NCI-H524 (cell line): ENCODE results near the gene CDH4.

Source experiments
- DNase-seq, 2 experiments: peaks; one replicate each; lab custom pipeline; 2025; lab: John Stamatoyannopoulos, UW

CDH4 gene

DNA sequence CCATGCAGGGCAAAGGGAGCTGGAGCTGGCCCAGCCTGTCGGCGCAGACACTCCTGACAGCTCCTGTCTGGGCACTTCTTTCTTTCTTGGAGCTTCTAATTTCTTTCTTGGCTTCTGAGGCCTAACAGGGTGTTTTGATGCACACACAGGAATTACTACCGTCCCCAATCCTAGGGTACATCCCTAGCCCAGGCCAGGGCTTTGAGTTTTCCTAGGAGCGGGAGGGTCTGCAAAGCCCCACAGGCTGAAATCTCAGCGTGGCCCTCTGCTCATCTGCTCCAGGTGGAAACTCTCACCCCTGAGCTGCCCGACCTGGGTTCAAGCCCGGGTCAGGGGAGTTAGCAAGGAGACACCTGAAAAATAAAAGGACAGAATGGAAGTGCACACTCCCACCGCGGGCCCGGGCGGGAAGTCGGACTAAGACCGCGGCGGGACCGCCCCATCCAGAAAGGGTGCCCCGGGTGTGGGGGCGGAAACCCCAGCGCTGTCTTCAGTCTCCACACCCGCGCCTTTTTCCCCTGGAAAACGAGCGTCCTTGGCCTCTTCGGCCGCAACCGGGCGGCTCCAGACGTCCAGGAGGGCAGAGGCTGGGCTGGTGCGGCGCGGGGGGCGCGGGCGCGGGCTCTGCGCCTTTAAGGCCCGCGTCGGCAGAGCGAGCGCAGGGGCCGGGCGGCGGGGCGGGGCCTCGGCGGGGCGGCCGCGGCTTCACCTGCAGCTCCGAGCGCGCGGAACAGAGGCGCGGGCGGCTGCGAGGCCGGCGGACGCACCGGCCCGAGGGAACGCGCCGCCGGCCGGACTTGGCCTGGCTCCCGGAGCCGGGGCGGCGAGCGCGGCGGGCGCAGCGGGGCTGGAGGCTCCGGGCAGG is at the start of gene CDH4:
Gene CDH4, plus strand, starts transcription at position 733 of the 865 bp plus-strand sequence.
- peak in 1 of 2 experiments; percentile 9 for DNase-seq

DNA sequence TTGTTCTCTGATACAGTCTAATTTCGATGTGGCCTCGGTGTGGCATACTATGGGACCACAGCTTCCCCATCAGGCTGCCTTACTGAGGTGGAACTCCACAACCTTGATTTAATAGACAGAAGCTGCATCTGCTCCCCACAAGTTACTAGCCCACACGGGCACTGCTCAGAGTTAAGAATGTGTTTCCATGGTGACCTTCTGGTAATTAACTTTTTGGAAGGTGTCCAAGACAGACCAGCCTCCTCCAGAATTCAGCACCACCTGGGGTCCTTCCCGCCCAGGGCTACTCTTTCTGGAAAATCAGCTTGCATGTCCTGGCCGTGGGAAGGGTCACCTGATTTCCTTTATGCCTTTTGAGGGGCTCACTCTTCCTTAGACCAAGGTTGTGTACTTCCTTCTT is 48.7 kb upstream of the CDH4 start:
- peak; percentile 48 to 81 for DNase-seq

DNA sequence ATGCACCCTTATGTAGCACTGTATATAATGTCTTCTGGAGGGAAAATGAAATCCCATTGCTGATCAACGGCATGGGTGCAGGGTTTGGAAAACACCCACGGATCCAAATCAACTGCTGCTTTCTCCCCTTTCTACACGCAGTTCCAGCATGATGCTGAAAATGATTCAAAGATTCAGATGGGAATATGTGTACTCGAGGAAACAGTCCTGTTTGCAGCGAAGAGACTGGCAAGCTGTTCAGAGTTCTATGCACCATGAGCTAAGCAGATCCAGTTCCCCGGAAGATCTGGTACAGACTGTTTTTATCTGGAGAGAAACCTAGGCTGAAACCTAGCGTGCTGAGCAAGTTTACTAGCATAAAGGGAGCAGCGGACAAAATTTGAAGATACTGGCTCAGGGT is 47.9 kb upstream of the CDH4 start:
- no peak for DNase-seq

DNA sequence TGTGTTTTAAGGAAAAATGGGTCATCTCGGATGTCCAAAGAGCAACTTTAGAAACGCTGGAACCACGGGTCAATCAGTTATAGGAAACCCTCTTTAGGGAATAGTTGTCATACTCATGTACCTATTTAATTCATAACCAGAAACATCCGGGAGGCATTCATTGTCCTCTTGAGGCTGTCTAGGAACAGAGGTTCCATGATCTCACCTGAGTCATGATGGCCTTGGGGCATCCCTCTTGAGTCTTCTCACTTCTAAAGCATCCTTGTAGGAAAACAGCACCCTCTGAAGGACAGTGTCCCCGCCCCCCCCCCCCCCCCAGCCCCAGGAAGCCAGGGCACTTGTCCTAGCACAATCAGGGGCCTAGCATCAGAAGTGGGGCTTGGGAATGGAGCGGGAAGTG is 46.3 kb upstream of the CDH4 start:
- no peak for DNase-seq

DNA sequence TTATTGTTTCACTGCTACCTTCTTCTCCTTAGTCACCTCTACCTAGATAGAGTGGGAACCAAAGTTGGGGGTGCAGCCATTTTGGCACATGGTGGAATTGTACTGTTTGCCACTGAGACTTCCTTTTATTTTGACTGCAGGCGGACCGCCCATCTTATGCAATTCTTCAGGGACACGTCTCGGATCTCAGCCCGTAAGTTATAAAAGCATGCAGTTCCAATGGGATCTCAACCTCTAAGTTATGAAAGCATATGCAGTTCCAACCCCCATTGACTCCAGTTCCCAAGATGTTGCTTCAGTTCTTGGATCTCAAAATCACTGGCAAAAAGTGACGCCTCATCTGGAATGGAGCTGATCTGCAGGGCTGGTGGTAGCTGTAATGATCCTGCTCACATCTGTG is 41.2 kb upstream of the CDH4 start:
- DNase-seq, result no peak

DNA sequence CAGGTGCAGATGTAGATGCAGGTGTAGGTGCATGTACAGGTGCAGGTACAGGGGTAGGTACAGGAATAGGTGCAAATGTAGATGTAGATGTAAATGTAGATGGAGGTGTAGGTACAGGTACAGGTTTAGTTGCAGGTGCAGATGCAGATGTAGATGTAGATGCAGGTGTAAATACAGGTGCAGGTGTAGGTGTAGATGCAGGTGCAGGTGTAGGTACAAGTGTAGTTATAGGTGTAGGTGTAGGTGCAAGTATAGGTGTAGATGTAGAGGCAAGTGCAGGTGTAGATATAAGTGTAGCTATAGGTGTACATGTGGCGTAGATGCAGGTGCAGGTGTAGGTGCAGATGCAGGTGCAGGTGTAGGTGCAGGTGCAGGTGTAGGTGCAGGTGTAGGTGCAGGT is 34.2 kb upstream of the CDH4 start:
- no peak for DNase-seq

DNA sequence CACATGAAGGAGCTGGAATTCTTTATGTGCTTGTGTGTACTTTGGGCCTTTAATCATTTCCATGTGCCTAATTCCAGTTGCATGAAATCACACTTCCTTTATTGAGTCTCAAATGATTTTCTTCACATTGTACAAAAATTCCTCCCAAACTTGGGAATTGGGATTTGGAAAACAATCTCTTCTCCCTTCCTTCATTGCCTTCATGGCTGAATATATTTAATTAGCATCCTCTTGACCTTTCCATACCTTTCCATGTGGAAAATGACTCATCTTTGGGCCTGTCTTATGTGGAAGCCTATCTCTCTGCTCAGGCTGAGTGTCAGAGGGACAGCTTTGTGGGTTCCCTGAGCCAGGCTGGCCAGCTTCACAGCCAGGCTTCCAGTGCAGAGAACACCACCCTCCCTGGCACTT is 33.0 kb upstream of the CDH4 start:
- no peak for DNase-seq

DNA sequence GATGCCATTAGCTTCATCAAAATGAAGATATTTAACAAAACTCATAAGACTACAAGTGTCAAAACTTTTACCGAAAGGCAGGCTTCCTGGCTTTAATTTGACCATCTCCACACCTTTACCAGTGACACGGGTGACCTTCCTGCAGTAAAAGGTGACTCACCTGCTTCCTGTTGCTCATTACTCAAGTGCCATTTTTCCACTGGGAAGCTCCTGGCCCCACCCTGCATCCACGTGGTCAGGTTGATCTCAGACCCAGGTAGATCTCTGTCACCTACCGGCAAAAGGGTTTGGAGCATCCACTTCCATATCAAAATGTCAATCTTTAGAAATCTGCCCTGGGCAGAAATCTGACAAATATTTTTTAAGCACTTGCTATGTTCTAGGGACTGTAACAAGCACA is 31.9 kb upstream of the CDH4 start:
- no peak for DNase-seq

DNA sequence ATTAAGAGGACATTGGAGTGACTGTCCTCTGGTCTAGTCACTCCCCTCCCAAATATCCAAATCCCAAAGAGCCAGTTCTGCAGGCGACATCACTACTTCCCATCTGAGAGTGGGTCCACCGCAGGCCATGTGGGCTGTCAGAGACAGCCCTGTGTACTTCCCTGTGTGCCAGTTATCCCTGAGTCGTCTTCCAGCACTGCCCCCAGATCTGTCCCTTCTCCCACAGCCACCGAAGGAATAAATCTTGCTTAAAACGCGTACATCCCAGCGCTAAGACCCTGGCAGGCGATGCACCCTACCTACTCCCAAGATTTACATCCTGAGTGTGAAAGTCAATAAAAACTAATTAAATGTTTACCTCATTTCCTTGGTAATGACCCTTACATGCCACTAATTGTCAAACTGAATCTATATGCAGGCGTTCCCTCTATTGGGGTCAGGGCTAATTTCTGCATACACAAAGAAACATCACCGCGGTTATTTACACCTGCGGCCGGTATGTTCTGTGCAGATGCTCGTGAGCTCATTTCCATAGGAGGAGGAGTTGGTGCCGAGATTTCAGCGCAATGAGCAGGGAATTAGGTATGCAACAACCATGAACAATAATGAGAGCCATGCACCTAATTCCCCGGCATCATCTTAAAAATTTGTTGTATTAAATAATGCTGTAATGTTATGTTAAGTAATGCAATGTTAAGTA is 31.3 kb upstream of the CDH4 start:
- no peak for DNase-seq

DNA sequence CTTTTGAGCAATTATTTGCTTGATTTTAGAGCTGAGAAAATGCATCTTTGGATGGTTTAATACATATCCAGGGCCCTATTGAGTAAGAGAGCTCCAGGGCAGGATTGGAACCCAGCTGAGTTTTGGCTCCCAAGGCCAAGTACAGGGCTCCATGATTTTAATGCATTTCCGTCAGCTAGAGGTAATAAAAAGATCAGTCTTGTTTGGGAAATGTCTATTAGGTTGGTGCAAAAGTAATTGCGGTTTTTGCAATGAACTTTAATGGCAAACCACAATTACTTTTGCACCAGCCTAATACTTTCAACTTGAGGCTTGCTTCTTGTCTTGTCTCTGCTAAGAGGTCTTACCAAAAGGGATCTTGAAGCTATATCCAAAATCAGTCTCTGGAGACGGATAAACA is 29.4 kb upstream of the CDH4 start:
- DNase-seq, result no peak

DNA sequence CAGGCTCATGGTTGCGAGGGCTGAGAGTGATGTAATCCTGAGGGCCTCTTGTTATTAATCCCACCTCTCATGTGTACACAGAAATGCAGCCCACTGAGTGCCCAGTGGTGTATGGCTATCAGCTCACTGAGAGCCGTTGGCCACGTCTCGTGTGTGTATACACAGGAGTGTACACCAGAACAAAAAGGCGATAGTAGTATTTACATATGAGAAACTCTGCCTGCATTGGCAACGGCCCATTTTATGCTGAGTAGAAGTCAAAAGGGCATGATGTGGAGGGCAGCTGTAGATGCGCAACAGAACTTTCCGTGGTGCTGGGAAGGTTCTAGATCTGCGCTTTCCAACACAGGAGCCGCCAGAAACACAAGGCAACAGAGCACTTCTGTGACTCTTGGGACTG is 28.9 kb upstream of the CDH4 start:
- DNase-seq, result no peak

DNA sequence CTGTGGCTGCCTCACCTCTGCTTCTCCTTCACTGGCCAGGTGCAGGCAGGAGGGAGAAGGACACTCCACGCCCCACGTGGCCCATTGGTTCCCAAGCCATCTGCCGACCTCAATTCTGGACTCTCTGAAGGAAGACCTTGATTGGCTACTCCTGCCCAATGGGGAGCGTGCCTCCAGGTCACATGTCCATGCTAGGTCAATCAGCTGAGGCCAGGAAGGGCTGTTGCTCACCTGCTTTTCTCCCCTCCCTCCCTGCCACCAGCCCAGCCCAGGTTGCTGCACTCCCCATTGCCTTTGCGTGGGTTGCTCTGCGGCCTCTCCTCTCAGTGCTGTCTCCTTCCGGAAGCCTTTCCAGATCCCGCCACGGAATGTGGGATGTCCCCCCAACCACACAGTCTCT is 21.9 kb upstream of the CDH4 start:
- DNase-seq, result no peak

DNA sequence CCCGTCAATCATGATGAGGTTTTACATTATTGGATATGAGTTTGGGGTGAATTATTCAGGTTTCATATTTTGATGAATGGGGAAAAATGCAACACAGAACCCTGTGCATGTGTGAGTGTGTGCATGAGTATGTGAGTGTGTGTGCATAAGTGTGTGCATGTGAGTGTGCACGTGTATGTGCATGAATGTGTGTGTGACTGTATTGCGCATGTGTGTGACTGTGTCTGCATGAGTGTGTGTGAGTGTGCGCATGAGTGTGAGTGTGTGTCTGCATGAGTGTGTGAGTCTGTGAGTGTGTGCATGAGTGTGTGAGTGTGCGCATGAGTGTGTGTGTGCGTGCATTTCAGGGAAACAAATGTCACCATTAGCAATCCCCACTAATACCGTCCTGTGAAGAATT is 18.5 kb upstream of the CDH4 start:
- DNase-seq, result no peak

DNA sequence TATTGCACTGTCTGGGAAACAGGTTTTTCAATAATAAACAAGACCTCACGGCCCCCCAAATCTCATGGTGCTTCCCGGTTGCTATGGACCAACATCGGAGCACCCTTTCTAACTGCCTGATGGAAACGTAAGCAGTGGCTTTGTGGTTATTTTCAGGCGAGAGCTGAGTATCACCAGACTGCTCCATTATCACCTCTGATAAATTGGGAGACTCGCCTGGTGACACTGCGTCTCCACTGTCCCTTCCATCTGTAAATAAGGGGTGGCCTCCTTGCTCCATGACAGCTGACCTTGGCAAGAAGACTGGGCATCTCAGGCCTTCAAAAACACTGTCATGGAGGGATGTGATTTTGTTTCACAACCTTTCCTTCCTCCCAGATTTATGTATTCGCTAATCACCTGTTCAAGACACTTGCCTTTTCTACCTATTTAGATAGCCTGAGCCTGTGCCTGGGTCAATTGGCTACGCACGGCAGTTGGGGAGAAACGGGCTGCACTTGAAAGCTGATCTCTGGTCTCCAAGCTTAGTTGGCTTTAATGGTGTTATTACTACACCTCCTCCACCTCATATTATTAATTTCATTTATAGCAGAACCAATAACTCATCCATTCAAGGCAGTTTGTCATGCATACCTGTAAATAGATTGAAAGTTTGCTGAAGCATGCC is 17.7 kb upstream of the CDH4 start:
- no peak for DNase-seq

DNA sequence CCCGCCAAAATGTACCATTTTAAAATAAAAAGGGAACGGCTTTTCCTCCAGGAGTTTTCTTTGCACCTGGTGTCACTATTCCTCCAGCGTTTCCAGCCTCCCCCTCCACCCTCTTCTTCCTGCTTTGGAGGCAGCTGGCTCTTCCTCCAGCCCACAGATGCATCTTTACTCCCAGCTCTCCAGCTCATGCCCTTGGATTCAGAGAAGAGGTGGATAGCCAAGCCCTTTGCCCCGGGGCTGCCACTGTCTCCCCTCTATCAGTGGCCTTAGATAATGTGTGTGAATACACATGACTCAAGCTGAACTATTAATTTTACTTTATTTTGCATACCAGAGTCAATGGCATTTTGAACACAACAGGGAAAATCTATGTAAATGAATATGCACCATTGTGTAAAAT is 15.3 kb upstream of the CDH4 start:
- DNase-seq, result no peak

DNA sequence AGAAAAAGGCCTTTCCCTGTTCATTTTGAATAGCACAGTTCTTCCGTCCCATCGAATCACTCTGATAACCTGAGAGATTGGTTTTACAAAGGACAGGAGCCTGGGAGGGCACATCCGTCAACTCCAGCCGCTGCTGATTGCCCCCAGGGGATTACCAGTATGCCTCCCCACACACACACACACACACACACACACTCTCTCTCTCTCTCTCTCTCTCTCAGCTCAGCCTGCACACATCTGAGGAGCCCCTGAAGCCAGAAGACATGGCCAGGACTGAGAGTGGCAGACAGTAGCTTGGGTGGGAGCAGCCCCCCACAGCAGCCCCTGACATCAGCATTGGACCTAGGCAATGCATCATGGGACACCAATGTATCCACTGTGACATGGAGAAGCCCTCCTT is 13.2 kb upstream of the CDH4 start:
- DNase-seq, result no peak

DNA sequence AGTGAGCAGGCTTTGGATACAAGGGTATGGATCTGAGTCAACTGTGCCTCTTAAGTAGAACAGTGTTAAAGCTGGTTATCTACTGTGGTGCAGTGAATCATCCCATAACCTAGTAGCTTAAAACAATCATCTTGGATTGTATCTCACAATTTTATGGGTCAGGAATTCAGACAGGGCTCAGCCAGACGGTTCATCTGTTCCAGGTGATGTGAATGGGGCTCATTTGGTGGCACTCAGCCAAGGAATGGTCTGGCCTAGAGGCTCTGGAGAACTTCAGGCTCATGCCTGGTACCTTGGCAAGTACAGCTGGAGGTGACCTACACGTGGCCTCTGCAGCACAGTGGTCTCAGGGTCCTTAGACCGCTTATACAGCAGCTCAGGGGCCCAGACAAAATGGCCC is 11.2 kb upstream of the CDH4 start:
- DNase-seq, result no peak

DNA sequence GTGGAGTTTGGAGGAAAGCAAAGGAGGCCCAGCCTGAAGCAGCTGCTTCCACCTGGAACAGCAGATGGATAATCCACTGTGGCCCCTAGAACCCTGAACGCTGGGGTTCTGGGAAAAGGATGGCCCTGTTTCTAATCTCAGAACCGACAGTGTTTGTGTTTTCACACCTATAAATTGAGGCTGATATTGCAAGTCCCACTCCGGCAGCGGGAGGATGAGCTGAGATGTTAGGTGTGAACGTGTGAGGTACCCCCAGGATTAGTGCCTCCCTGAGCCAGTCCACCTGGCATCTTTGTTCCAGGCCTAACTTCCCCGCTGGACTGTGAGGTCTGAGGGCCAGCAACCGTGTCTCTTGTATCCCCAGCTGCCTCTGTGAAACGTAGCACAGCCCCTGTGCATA is 7.8 kb upstream of the CDH4 start:
- DNase-seq, result no peak

DNA sequence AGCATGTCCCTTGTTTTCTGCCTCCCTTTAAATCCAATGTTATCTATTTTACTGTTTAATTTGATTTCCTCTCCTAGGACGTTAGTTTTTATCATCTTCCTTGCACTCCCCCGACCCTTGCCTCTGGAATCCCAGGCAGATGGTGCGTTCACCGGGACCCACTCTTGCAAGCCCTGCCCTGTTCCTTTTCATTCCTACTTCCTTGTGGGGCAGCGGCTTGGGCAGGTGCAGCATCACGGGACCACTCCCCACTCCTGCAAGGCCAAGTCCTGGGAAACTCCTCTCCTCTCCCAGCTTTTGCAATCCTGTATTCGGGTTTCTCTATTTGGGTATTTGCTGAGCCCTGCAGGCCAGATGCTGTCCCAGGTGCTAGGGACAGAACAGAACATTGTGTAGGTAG is 5.8 kb upstream of the CDH4 start:
- no peak for DNase-seq

DNA sequence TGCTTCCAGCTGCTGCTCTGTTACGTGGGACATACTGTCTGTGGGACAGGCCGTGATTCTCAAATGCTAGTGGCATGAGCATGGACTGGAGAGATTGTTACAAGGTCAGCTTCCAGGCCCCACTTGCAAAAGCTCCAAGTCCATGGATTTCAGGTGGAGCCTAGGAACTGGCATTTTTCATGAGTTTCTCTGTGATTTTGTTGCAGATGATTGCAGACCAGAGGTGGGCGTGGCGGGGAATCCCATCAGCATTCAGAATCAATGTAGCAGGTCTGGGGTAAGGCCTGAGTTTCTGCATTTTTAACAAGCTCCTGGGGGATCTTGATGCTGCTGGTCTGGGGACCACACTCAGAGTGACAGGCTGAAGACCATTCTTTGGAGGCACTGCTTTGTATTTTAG is 2.4 kb upstream of the CDH4 start:
- no peak for DNase-seq

DNA sequence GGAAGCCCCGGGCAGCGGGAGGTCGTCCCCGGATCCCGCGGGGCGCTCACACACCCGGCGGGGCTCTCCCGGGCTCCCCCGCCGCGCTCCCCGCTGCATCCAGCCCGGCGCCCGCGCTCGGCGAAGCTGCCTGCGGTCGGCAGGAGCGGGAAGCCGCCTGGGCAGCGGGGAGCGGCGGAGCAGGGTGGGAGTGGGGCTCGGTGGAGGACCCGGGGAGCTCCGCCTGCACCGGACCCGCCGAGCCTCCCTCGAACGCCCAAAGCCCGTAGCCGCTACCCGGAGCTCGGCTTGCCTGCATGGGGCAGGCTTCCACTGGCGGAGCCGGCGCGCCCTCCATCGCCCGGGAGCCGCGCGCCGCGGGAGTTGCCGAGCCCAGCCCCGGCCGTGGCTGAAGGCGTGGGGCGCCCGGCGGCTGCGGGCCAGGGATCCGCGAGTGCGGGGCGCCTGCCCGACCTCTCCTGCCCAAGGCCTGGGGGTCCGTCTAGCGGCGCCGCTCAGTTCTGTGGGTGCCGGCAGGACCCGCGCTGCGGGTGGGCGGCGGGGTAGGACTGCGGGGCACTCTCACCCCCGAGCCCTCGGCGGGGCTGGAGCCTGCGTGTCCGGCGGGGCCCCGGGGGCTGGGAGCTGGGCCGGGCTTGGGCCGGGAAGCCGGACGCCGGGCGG is 671 bp downstream of the CDH4 start:
- DNase-seq, result no peak

DNA sequence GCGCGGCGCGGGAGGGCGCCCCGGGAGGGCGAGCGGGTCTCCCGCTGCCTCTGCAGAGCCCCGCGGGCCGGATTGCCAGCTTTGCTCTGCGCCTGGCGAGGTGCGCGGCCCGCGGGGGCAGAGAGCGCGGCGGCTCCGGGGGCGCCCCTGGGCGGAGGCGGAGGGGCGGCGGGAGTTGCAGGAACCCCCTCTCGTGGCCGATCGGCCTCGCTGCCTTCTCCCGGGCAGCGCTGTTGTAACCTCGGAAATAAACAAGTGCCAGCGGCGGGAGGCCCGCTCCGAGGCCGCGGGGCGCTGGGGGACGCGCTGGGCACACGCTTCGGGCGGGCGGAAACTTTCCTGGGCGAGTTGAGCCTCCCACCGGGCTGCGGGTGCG is 1.2 kb downstream of the CDH4 start:
- peak in 1 of 2 experiments; percentile 14 for DNase-seq
